GM12878 (cell line): Measurements from ENCODE around the gene DIP2A. TPM values are rescaled to one million over a fixed set of nuclear protein-coding genes. Genes with fewer than 3 reads are reported as not detected.

Source experiments
- ATAC-seq: fragments of 200-7000 bp; cut with Tn5 transposase; 3 replicates; pipeline ENCODE4 v1.9.1; 2020; ENCODE audit warnings: mild to moderate bottlenecking, moderate library complexity
- BruUV-seq: library from RNA; stranded (reverse); fragments of 400-500 nt; replicated peaks from 2 replicates; lab custom pipeline; 2021; lab: Mats Ljungman, UMichigan
- CTCF ChIA-PET: fragments of 300-600 bp; sonication (Branson Sonifier 250); formaldehyde crosslinking; extraction: SDS; loops from one replicate; lab custom pipeline; 2021; ENCODE audit warnings: inconsistent platforms; lab: Yijun Ruan, JAX
- POLR2A ChIA-PET: fragments of 350-600 bp; formaldehyde crosslinking; extraction: SDS; loops from one replicate; lab custom pipeline; 2021; ENCODE audit warnings: inconsistent platforms; lab: Charles Lee
- RAD21 ChIA-PET: fragments of 300-600 bp; sonication (Branson Sonifier 250); formaldehyde crosslinking; loops from one replicate; lab custom pipeline; 2023; ENCODE audit warnings: antibody characterized with exemption; ENCODE audit not compliant: unreplicated experiment; lab: Charles Lee
- SMC1A ChIA-PET: fragments of 300-600 bp; sonication (Branson Sonifier 250); formaldehyde crosslinking; loops from one replicate; lab custom pipeline; 2023; ENCODE audit not compliant: unreplicated experiment, uncharacterized antibody; lab: Charles Lee
- DNase-seq: peaks from one replicate; pipeline ENCODE4 v3.0.0-alpha.2; 2011; ENCODE audit warnings: low read depth, low spot score
- FAIRE-seq: peaks from 3 replicates; lab custom pipeline; 2011; peaks lifted over from hg19 to GRCh38; lab: Jason Lieb, UNC
- H2AFZ ChIP-seq: 2 replicates; pipeline ENCODE4 v1.6.0; 2011; ENCODE audit warnings: low read depth, low read length, control low read depth; ENCODE audit not compliant: control insufficient read depth
- H3K27ac ChIP-seq: 2 replicates; pipeline ENCODE4 v1.5.1; 2011; ENCODE audit warnings: control low read depth; ENCODE audit not compliant: control insufficient read depth, insufficient read depth
- H3K27me3 ChIP-seq, 2 experiments: replicated peaks in 1 of 2; 2 replicates each; pipeline versions ENCODE4 v1.6.0 to v1.6.1; 2011; ENCODE audit warnings: low read length in 1 of 2; ENCODE audit not compliant: control insufficient read depth in 2 of 2, insufficient read depth in 2 of 2
- H3K36me3 ChIP-seq, 2 experiments: 2 replicates each; pipeline ENCODE4 v1.5.1; 2011; ENCODE audit warnings: low read length in 1 of 2; ENCODE audit not compliant: control insufficient read depth in 2 of 2, insufficient read depth in 2 of 2
- H3K4me1 ChIP-seq: 2 replicates; pipeline ENCODE4 v1.6.1; 2011; ENCODE audit warnings: mild to moderate bottlenecking, low read length, moderate library complexity, mixed read lengths; ENCODE audit not compliant: control insufficient read depth, insufficient read depth
- H3K4me2 ChIP-seq: 2 replicates; pipeline ENCODE4 v1.6.0; 2011; ENCODE audit warnings: control low read depth; ENCODE audit not compliant: control insufficient read depth, insufficient read depth
- H3K4me3 ChIP-seq: fragments of 200-600 bp; sonication (generic); 2 replicates; pipeline ENCODE4 v1.5.1; 2016
- H3K79me2 ChIP-seq: 2 replicates; pipeline ENCODE4 v1.6.0; 2011; ENCODE audit warnings: low read length; ENCODE audit not compliant: control insufficient read depth, insufficient read depth
- H3K9ac ChIP-seq: 2 replicates; pipeline ENCODE4 v1.8.0; 2011; ENCODE audit warnings: low read length, control low read depth, mixed read lengths; ENCODE audit not compliant: control insufficient read depth, insufficient read depth
- H3K9me3 ChIP-seq: replicated peaks from 3 replicates; pipeline ENCODE4 v1.5.1; 2011; ENCODE audit warnings: mild to moderate bottlenecking, low read length; ENCODE audit not compliant: control insufficient read depth, insufficient read depth
- H4K20me1 ChIP-seq: 2 replicates; pipeline ENCODE4 v1.6.0; 2011; ENCODE audit not compliant: control insufficient read depth, insufficient read depth
- CBX5 ChIP-seq: sonication (generic); IDR thresholded peaks from 2 replicates; pipeline ENCODE4 v1.6.1; 2016; ENCODE audit warnings: low read depth, moderate library complexity, mild to moderate bottlenecking, inconsistent platforms
- CEBPZ ChIP-seq: fragments of 150-350 bp; IDR thresholded peaks from 2 replicates; pipeline ENCODE4 v1.6.1; 2016; ENCODE audit warnings: low read depth, low read length
- EED ChIP-seq: sonication (generic); IDR thresholded peaks from 2 replicates; pipeline ENCODE4 v1.6.1; 2016; ENCODE audit warnings: antibody characterized with exemption, low read depth
- JUND ChIP-seq: IDR thresholded peaks from 2 replicates; pipeline ENCODE4 v1.6.1; 2012; ENCODE audit warnings: low read depth, mild to moderate bottlenecking, low read length, improper control_type of control experiment, moderate library complexity
- NFYB ChIP-seq: IDR thresholded peaks from 2 replicates; pipeline ENCODE4 v1.6.1; 2011; ENCODE audit warnings: low read depth, mild to moderate bottlenecking, low read length, improper control_type of control experiment, moderate library complexity; ENCODE audit not compliant: insufficient read depth
- PAX8 ChIP-seq: fragments of 450-650 bp; IDR thresholded peaks from 2 replicates; pipeline ENCODE4 v1.6.1; 2017; ENCODE audit warnings: mild to moderate bottlenecking, moderate library complexity
- RAD21 ChIP-seq: IDR thresholded peaks from 2 replicates; pipeline ENCODE4 v1.6.1; 2011; ENCODE audit warnings: mild to moderate bottlenecking, low read depth, low read length, moderate library complexity; ENCODE audit not compliant: insufficient read depth
- SMAD1 ChIP-seq: fragments of 450-650 bp; IDR thresholded peaks from 2 replicates; pipeline ENCODE4 v1.6.1; 2018; ENCODE audit warnings: mild to moderate bottlenecking, low read depth; ENCODE audit not compliant: partially characterized antibody
- WGBS: methylation state at CpG from one replicate; pipeline ENCODE4 v1.1.6; 2016; ENCODE audit warnings: low lambda C conversion rate; ENCODE audit not compliant: insufficient replicate concordance, insufficient coverage; ENCODE audit errors: missing lambda C conversion rate; 5-methylcytosine and 5-hydroxymethylcytosine counted together
- in situ Hi-C: fragments of 300-500 bp; cut with MboI; formaldehyde crosslinking; loops from 9 replicates; pipeline ENCODE4 v1.14.3; 2018; ENCODE audit warnings: mixed read lengths
- intact Hi-C: fragments of 100-400 bp; cut with micrococcal nuclease; formaldehyde crosslinking; loops from one replicate; pipeline ENCODE4 v1.14.2; 2022; ENCODE audit not compliant: unreplicated experiment
- polyA plus RNA-seq, 11 experiments: library from polyadenylated mRNA; depleted of rRNA in 4 of 11; unstranded in 6 of 11; stranded (reverse) in 5 of 11; fragments of >200 nt; fragmentation: Nextera tagmentation in 4 of 11; fragmentation: Illumina TruSeq in 1 of 11; extraction: Ambion mirVana in 4 of 11; extraction: Trizol in 1 of 11; gene quantifications; 1 replicate in 1 of 11; 2 replicates in 10 of 11; pipeline versions ENCODE4 v1.2.1 to v1.2.3, GENCODE V29; 2011 to 2016; ENCODE audit warnings: inconsistent platforms in 2 of 11, missing spikeins in 2 of 11, low read depth in 1 of 11
- total RNA-seq, 4 experiments: library from RNA; depleted of rRNA in 3 of 4; stranded (reverse); fragments of >200 nt in 3 of 4; fragmentation: Illumina TruSeq in 1 of 4; extraction: Trizol in 1 of 4; gene quantifications; 2 replicates each; pipeline versions ENCODE4 v1.2.1 to v1.2.3, GENCODE V29; 2013 to 2021
- TF ChIP-seq, protein P1 (sequence below): IDR thresholded peaks from 2 replicates; pipeline ENCODE4 v1.6.1; 2012; ENCODE audit warnings: low read depth, low read length, improper control_type of control experiment

DIP2A gene
- total and polyA plus RNA-seq, 10 of the 15 experiments (the other 5 are each of a cell fraction or from before 2014, with no cell fraction given), result 1.7 to 25.5 (median 12.2) TPM

GRCh38 chr21:46551636-46552241 lies 93.0 kb downstream of the DIP2A start:
- TF ChIP-seq RAD21, result no peak
- no peak for TF ChIP-seq NFYB
- TF ChIP-seq EED, result no peak
- no peak for TF ChIP-seq PAX8
- TF ChIP-seq, all 136 proteins: peak for 0
- ChIA-PET POLR2A (interaction anchor here (0.5 to 1.0 kb wide), 2 partner anchors 8 to 193 kb away, joined by 3 to 4 read pairs; no protein-coding TSS in a partner anchor), CTCF (interaction anchor here (1.0 kb wide), 2 partner anchors 9 to 57 kb away, joined by 3 read pairs; no protein-coding TSS in a partner anchor), SMC1A (interaction anchor here (0.8 kb wide), 1 partner anchor 24 kb away, joined by 3 read pairs; no protein-coding TSS in a partner anchor), RAD21 (no interaction called here)
- Histone ChIP-seq H4K20me1 (no peaks in the 10 kb centered on the region), H3K27ac (no peak overlapping the region), H3K4me1 (no peaks in the 10 kb centered on the region; the same call in 1 of the 2 replicates), H3K79me2 (no peaks in the 10 kb centered on the region), H3K4me3 (no peak overlapping the region), H3K27me3 (no peaks in the 10 kb centered on the region), H3K4me2 (no peak overlapping the region), H3K36me3 (peaks cover 4 to 12% of the 10 kb centered on the region in 2 experiments; a peak in 3 of 4 replicates), H2AFZ (no peak overlapping the region), H3K9me3 (no peaks in the 10 kb centered on the region), H3K9ac (no peak overlapping the region)
- ATAC-seq (no peak), DNase-seq (no peak), FAIRE-seq (no peak)
- intact Hi-C loops, result no loop called here
- WGBS, result 33% methylated on average over 23 of the region's 24 CpGs
- BruUV-seq, result no TSS peak
- in situ Hi-C loops, result no loop called here

- Histone ChIP-seq H3K27ac (no peak overlapping the region), H3K79me2 (no peaks in the 10 kb centered on the region), H4K20me1 (no peaks in the 10 kb centered on the region), H3K4me2 (no peak overlapping the region), H3K4me3 (no peak overlapping the region), H3K27me3 (no peaks in the 10 kb centered on the region), H2AFZ (no peak overlapping the region), H3K9me3 (no peaks in the 10 kb centered on the region), H3K9ac (no peak overlapping the region), H3K4me1 (no peaks in the 10 kb centered on the region; the same call in 1 of the 2 replicates), H3K36me3 (peaks cover 4 to 12% of the 10 kb centered on the region in 2 experiments; a peak in 3 of 4 replicates)
- WGBS, result 86% methylated on average over 5 of the region's 5 CpGs
- ATAC-seq (no peak), DNase-seq (no peak), FAIRE-seq (no peak)
- SMC1A ChIA-PET, result interaction anchor here (0.8 kb wide), 1 partner anchor 24 kb away, joined by 3 read pairs; no protein-coding TSS in a partner anchor
- intact Hi-C loops (no loop called here), in situ Hi-C loops (no loop called here)
- CTCF ChIA-PET, result interaction anchor here (1.0 kb wide), 2 partner anchors 10 to 56 kb away, joined by 3 read pairs; no protein-coding TSS in a partner anchor
- BruUV-seq, result no TSS peak
- RAD21 ChIA-PET, result no interaction called here
- POLR2A ChIA-PET, result interaction anchor here (0.5 kb wide), 1 partner anchor 194 kb away, joined by 4 read pairs; no protein-coding TSS in a partner anchor
- TF ChIP-seq CEBPZ, result no peak
- TF ChIP-seq JUND, result no peak
- TF ChIP-seq, protein P1, sequence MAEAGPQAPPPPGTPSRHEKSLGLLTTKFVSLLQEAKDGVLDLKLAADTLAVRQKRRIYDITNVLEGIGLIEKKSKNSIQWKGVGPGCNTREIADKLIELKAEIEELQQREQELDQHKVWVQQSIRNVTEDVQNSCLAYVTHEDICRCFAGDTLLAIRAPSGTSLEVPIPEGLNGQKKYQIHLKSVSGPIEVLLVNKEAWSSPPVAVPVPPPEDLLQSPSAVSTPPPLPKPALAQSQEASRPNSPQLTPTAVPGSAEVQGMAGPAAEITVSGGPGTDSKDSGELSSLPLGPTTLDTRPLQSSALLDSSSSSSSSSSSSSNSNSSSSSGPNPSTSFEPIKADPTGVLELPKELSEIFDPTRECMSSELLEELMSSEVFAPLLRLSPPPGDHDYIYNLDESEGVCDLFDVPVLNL, result no peak
- no peak for TF ChIP-seq SMAD1
- no peak for TF ChIP-seq CBX5
Observed at GRCh38 chr21:46552274-46552673, 93.6 kb downstream of the DIP2A start.
